ENCODE results near the gene ANTXRL.
"Not testable (repeated sequence)": the region's sequence is repeated elsewhere in the genome, so short reads cannot be mapped to it uniquely, and the experiment has no call there.

DNA sequence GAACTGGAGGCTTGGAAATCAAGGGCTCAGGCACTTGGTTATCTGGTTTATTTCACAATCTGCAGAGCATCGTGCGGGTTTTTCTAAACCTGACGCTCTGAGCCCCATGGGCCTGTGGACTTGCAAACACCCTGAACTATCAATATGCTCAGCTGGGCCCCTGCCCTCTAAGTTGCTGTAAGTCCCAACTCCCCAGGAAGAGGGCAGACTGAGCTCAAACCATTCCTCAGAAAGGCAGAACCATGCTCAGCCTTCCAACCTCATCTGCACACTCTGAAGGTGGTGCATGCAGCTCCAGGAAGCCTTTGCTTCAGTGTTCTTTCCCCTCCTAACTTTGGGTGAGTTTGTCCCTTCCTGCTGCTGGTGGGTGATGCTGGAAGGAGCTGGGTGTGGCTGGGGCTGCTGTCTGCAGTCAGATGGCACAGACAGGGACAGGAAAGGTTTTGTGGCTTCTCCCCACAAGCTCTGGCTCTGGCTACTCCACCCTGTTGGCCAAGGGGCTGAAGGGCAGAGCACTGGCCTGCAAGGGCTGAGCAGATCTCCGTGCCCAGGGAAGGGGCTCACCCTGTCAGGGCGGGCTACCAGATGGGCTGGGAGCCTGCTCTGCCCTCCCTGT, 92.5 kb downstream of the ANTXRL start:
- TF ChIP-seq, protein P1, sequence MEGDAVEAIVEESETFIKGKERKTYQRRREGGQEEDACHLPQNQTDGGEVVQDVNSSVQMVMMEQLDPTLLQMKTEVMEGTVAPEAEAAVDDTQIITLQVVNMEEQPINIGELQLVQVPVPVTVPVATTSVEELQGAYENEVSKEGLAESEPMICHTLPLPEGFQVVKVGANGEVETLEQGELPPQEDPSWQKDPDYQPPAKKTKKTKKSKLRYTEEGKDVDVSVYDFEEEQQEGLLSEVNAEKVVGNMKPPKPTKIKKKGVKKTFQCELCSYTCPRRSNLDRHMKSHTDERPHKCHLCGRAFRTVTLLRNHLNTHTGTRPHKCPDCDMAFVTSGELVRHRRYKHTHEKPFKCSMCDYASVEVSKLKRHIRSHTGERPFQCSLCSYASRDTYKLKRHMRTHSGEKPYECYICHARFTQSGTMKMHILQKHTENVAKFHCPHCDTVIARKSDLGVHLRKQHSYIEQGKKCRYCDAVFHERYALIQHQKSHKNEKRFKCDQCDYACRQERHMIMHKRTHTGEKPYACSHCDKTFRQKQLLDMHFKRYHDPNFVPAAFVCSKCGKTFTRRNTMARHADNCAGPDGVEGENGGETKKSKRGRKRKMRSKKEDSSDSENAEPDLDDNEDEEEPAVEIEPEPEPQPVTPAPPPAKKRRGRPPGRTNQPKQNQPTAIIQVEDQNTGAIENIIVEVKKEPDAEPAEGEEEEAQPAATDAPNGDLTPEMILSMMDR (IDR thresholded peaks at IDR 0.05): not testable (repeated sequence)
- TF ChIP-seq CHD2 (IDR thresholded peaks at IDR 0.05; ENCODE audit: low read length, partially characterized antibody); SMC3 (IDR thresholded peaks at IDR 0.05; ENCODE audit: low read depth, low read length); EZH2phosphoT487 (IDR thresholded peaks at IDR 0.05; ENCODE audit: borderline replicate concordance, low read depth); RFX5 (IDR thresholded peaks at IDR 0.05; ENCODE audit: low read length); RAD21 (IDR thresholded peaks at IDR 0.05; ENCODE audit: low read length); JUND (IDR thresholded peaks at IDR 0.05); FOXM1 (IDR thresholded peaks at IDR 0.05; ENCODE audit: low read depth): not testable (repeated sequence)
- TF ChIP-seq, protein P2, sequence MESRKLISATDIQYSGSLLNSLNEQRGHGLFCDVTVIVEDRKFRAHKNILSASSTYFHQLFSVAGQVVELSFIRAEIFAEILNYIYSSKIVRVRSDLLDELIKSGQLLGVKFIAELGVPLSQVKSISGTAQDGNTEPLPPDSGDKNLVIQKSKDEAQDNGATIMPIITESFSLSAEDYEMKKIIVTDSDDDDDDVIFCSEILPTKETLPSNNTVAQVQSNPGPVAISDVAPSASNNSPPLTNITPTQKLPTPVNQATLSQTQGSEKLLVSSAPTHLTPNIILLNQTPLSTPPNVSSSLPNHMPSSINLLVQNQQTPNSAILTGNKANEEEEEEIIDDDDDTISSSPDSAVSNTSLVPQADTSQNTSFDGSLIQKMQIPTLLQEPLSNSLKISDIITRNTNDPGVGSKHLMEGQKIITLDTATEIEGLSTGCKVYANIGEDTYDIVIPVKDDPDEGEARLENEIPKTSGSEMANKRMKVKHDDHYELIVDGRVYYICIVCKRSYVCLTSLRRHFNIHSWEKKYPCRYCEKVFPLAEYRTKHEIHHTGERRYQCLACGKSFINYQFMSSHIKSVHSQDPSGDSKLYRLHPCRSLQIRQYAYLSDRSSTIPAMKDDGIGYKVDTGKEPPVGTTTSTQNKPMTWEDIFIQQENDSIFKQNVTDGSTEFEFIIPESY (IDR thresholded peaks at IDR 0.05; ENCODE audit: borderline replicate concordance, low read depth): not testable (repeated sequence)
